Measurements from ENCODE around the gene DDRGK1. TPM values are rescaled to one million over a fixed set of nuclear protein-coding genes. Genes with fewer than 3 reads are reported as not detected.

DDRGK1 gene
- total RNA-seq, 1 donor from 2014 or later: 108 TPM

DNA sequence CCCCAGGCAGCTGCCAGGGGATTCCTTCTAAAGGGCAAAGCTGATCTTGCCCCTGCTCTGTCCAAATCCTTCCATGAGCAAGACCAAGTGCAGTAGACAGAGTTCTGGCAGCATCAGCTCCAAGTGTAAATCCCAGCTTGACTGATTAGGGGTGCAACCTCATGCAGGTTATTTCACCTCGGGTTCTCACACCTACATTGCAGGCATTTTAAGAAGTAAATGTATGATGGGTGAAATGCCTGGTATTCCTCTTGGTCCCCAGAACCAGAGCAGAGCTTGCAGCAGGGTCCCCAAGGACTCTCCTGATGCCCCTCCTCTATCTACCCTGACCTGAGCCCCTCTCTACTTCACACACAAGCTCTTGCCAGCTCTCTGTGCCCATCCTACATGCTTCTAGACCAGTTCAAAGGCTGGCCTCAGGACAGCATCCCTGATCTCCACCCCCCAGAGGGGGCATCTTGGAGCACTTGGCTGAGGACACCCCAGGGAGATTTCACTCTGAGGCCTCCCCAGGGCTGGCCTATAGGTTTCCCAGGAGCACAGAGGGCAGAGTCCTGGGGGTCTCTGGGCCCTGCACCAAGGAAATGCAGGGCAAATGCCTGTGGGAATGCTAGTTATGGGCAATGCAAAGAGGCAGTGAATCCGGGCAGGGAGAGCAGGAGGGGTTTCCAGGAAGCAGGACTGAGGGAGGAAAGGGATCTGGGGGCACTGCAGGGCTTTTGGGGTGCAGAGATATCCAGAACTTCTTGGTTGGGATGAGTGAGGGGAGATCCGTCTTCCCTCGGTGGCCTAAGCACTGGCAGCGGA lies 32.2 kb downstream of the DDRGK1 start:
- ATAC-seq (no peak), DNase-seq (no peak)
- Histone ChIP-seq H3K4me1 (peaks cover 6% of the 10 kb centered on the region), H3K27ac (no peak overlapping the region), H3K27me3 (no peaks in the 10 kb centered on the region), H3K4me3 (peak overlapping the region; percentile 92), H3K9me3 (no peaks in the 10 kb centered on the region), H3K36me3 (no peaks in the 10 kb centered on the region)
- intact Hi-C loops (cut with DNase I): no loop called here
- TF ChIP-seq CTCF (IDR thresholded peaks at IDR 0.05): no peak

DNA sequence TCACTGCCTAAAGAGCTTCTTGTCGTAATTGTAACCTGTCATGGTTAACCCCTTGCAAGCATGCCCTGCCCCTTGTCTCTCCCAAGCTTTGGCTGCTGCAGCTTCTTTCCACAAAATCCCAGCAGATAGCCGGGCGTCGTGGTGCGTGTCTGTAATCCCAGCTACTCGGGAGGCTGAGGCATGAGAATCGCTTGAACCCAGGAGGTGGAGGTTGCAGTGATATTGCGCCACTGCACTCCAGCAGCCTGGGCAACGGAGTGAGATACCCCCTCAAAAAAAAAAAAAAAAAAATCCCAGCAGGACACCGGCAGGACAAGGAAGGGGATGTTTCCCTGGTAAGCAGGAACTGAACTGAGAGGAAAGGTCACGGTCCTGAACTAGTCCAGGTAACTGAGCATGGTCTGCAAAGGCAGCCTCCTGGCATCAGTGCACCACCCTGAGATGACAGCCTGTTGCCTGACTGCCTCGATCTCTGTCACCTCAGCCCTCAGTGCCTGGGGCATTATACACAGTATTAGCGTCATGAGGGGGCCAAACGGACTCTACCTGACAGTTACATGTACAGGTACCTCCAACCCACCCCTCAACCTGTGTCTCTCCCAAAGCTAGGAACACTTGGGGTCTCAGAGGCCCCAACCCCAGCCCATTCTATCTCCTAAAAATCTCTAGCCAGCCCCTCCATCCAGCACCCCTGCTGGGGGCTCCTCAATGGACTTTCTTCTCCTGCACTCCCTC lies 32.9 kb downstream of the DDRGK1 start:
- Histone ChIP-seq H3K4me3 (no peak overlapping the region), H3K27me3 (no peaks in the 10 kb centered on the region), H3K27ac (no peak overlapping the region), H3K36me3 (no peaks in the 10 kb centered on the region), H3K4me1 (peaks cover 6% of the 10 kb centered on the region), H3K9me3 (no peaks in the 10 kb centered on the region)
- intact Hi-C loops (cut with DNase I): no loop called here
- no peak for ATAC-seq
- no peak for DNase-seq
- TF ChIP-seq CTCF (IDR thresholded peaks at IDR 0.05): no peak

- Histone ChIP-seq H3K9me3 (no peaks in the 10 kb centered on the region), H3K4me3 (no peak overlapping the region), H3K4me1 (peaks cover 6% of the 10 kb centered on the region), H3K27me3 (no peaks in the 10 kb centered on the region), H3K36me3 (no peaks in the 10 kb centered on the region), H3K27ac (peak overlapping the region; percentile 58)
- DNase-seq (no peak), ATAC-seq (no peak)
- no peak for TF ChIP-seq CTCF (IDR thresholded peaks at IDR 0.05)
- intact Hi-C loops (cut with DNase I): no loop called here
Measured at GRCh38 chr20:3168829-3169590, 35.5 kb downstream of the DDRGK1 start.

DNA sequence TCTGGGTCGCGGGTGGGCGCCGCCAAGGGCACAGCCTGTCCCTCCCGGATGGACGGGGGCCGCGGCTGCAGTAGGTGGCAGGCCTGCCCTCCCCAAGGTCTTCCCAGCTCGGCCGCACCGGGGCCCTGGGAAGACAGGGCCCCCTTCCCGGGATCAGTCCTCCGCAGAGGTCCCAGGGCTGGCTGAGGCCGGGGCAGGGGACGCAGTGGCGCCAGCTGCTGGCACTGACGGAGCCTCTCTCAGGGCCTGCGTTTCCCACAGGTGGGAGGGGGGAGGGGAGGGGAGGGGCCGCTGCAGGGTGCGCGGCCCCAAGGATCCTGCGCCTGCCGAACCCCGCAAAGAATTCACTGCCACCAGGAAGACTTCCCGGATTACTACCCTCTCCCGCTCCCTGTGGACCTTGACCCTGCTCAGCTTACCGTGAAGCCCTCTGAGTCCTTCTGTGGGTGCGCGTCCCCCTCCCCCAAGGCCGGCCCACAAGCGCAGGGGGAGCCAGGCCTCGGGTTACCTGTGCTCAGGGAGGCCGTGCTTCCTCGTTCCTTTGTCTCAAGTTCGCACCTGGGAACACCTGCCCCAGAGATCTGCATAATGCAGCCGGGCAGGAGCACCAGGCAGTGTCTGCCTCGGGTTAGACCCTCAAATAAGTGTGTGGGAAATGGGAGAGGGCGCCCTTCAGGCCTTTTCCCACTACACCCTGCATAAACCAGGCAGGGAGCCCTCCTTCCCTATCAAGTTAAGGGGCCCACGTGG lies 36.2 kb downstream of the DDRGK1 start:
- intact Hi-C loops (cut with DNase I): no loop called here
- H3K27ac ChIP-seq: peak overlapping the region; percentile 58
- ATAC-seq (peak; percentile 75), DNase-seq (peak; percentile 85)
- H3K4me3 ChIP-seq: peak overlapping the region; percentile 42
- H3K4me1 ChIP-seq: peaks cover 6% of the 10 kb centered on the region
- H3K9me3 ChIP-seq: no peaks in the 10 kb centered on the region
- H3K36me3 ChIP-seq: no peaks in the 10 kb centered on the region
- H3K27me3 ChIP-seq: no peaks in the 10 kb centered on the region
- peak; percentile 8 for TF ChIP-seq CTCF (IDR thresholded peaks at IDR 0.05)

GRCh38 chr20:3167738-3168078 lies 36.8 kb downstream of the DDRGK1 start:
- no peaks in the 10 kb centered on the region for H3K27me3 ChIP-seq
- no peak for ATAC-seq
- H3K9me3 ChIP-seq: no peaks in the 10 kb centered on the region
- no peak for DNase-seq
- H3K4me1 ChIP-seq: peaks cover 4% of the 10 kb centered on the region
- TF ChIP-seq CTCF (IDR thresholded peaks at IDR 0.05): no peak
- H3K4me3 ChIP-seq: peak overlapping the region; percentile 42
- no peaks in the 10 kb centered on the region for H3K36me3 ChIP-seq
- peak overlapping the region; percentile 58 for H3K27ac ChIP-seq
- intact Hi-C loops (cut with DNase I): no loop called here
